ENCODE measurements around the gene PSMB3.
"Not testable (repeated sequence)": the region's sequence is repeated elsewhere in the genome, so short reads cannot be mapped to it uniquely, and the experiment has no call there.

Gene PSMB3

GRCh38 chr17:38749223-38750043, 3.1 kb upstream of the PSMB3 start:
- DNase-seq (ENCODE audit: low read depth in 2 of 2): no peak

- no peak for DNase-seq (ENCODE audit: low read depth in 2 of 2)
Observed at GRCh38 chr17:38750044-38750311, 2.6 kb upstream of the PSMB3 start.

DNA sequence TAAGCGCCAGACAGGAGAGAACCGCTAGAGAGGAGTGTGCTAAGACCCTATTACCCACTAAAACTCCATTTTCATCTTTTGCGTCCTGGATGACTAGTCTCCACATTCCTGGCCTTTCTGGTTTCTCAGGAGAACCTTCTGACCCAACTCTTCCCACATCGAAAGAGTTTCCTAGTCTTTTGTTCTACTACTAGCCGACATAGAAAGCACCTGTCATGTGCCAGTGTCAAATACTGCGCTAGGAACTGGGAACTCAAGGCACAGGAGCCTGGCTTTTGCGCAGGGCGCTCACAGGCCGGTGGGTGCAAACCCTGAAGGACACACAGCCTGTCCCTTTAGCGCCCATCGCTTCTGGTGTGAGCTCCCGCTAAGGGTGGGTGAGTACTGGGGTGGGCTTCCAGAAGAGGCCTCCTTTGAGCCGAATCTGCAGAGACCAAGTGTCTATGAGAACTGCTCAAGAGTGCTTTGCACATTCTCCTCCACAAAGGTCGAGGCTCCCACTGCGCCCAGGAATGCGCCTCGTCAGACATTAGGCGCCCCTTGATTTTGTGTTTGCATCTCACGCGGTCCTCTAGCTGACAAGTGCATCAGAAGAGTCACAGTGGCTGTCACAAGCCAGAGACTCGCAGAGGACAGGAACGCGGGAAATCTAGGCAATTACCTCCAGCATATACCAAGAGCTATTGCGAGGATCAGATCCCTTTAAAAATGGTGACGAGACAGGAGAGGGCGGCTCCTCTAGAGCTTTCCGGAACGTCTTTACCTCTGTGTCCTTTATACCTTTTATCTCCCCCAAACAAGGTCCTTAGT, 2.0 kb upstream of the PSMB3 start:
- no peak for DNase-seq (ENCODE audit: low read depth in 2 of 2)

- DNase-seq (ENCODE audit: low read depth in 2 of 2): no peak
Observed at GRCh38 chr17:38751144-38751807, 1.3 kb upstream of the PSMB3 start.

DNA sequence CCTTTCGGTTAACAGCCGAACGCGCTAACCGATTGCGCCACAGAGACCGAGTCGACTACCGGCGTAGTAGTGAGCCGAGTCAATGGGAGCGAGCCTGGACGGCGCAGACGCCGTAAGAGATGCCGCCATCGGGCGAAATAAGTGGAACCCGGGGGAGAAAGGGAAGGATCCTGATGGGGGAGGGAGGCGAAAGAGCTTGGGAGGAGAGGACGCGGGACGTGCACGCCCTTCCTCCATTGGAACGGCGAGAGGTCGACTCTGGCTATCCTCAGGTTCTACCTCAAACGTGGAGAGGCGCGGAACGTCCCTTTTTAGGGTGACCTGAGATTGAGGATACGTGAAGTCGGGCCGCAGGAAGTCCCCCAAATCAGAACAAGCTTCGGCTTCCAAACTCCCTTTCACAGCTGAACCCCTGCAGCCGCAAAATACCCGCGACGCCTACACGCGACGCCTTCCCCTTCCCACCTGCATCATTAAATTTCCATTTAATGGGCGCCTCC, 683 bp upstream of the PSMB3 start:
- peak; percentile 71 to 77 for DNase-seq (ENCODE audit: low read depth in 2 of 2)

- no peak for DNase-seq (ENCODE audit: low read depth in 2 of 2)
Observed at GRCh38 chr17:38753071-38753506, 548 bp downstream of the PSMB3 start.

DNA sequence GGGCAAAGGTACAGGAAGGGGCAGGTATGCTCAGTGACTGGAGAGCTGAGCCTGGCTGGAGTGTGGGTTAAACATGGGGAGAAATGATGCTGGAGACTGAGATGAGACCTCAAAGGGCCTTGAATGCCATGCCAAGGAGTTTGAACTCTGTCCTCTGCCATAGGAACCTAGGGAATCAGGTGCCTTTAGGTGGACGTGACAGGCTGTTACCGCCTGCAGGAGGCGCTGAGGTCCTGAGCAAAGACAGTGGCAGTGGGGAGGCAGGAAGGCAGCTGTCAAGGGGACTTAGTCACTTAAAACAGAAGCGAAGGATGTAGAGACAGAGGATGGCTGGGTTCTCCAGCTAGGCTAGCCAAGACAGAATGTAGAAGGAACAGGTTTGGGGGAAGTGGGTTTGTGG, 9.1 kb downstream of the PSMB3 start:
- DNase-seq (ENCODE audit: low read depth in 2 of 2): no peak

DNA sequence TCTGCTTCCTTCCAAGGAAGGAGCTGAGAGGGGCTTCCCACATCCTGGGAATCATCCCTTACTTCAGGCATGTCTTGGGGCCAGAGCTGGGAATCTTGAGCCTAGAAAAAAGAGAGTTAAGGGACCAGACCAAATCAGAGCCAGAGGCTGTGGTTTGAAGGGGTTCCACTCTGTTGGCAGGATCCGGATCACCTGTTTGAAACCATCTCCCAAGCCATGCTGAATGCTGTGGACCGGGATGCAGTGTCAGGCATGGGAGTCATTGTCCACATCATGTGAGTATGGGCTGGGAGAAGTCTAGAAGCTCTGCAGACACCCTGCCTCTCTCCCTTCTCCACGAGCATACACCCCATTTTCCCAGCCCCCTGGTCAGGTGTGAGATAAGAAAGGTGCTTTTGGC, 9.7 kb downstream of the PSMB3 start:
- no peak for DNase-seq (ENCODE audit: low read depth in 2 of 2)

- no peak for DNase-seq (ENCODE audit: low read depth in 2 of 2)
Observed at GRCh38 chr17:38766341-38766740, 13.8 kb downstream of the PSMB3 start.

GRCh38 chr17:38768417-38768816, 15.9 kb downstream of the PSMB3 start:
- no peak for DNase-seq (ENCODE audit: low read depth in 2 of 2)

DNA sequence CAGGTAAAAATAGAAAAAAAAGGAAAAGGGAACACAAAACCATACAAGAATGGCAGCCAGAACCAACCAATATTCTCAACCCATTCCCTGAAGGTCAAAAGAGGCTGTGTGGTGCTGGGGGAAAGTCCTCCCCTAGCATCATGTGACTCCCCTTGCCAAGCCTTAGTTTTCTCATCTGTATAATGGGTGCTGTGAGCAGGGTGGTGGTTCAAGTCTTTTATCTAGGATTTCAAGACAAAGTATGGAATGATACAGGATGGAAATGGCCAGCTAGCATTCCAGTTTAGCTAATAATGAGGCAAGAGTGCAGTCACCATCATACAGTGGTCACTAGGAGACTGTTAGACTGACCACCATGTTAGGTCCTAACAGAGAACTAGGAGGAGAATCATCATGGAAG, 20.7 kb downstream of the PSMB3 start:
- DNase-seq (ENCODE audit: low read depth in 2 of 2): no peak

- no peak for DNase-seq (ENCODE audit: low read depth in 2 of 2)
Observed at GRCh38 chr17:38777641-38778250, 25.2 kb downstream of the PSMB3 start.

DNA sequence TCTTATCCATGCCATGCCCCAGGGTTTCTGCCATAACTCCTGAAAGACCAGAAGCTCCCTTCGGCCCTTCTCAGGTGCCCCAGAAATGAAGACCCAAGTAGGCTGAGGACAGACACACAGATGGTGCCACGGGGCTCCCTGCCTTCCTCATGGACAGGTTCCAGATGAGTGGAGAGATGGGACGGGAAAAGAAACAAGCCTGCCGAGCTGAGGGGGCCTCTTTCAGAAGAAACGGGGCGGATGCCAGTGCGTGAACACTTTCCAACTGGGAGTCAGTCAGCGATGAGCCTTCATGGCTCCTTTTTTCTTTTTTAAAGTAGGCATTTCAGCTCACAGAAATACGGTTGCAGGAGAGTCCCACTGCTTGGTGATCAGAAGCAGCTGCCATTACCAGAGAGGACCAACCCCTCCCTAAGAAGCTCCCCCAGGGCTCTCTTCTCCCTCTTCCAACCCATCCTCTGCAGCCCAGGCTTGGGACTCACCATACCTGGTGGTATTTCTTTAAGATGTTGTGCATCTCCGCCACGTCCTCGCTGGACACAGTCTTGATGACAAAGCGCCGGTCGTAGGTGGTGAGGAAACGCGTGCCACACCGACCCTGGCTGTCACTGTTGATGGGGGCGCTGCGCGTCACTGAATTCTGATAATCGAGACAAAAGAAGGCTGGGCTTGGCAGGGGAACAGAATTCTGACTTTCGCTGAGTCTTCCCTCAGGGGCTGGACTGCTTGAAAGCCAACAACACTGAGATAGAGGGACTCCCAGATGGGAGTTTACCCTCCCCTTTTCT, 27.6 kb downstream of the PSMB3 start:
- no peak for DNase-seq (ENCODE audit: low read depth in 2 of 2)

- DNase-seq (ENCODE audit: low read depth in 2 of 2): no peak
Observed at GRCh38 chr17:38783227-38783626, 30.7 kb downstream of the PSMB3 start.

GRCh38 chr17:38786372-38786771, 33.8 kb downstream of the PSMB3 start:
- DNase-seq (ENCODE audit: low read depth in 2 of 2): no peak

DNA sequence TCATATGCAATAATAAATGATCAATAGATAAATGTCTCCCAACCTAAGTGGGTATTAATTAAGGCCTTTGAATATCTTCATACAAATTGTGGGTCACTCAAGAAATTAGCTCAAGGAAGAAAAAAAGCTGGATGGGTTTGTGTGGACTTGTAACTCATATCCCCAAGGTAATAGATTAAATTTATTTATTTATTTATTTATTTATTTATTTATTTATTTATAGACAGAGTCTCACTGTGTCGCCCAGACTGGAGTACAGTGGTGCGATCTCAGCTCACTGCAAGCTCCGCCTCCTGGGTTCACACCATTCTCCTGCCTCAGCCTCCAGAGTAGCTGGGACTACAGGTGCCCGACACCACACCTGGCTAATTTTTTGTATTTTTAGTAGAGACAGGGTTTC, 35.5 kb downstream of the PSMB3 start:
- not testable (repeated sequence) for DNase-seq (ENCODE audit: low read depth in 2 of 2)

DNA sequence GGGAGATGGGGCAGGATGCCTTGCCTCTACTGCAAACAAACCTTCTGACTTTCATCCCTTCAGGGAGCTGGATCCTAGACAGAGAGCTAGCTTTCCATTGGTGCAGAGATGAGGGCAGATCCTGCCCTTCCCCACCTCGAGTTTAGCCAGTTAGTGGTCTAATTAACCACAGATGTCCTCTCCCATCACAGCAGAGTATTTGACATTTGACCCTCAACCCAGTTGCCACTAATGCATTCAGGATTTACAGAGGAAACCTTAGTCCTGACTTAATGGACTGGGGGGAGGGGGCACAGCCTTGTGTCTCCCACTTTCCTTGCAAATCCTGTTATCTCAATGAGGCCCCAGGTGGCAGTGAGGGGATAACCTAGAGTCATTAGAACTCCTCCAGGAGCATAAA, 36.6 kb downstream of the PSMB3 start:
- no peak for DNase-seq (ENCODE audit: low read depth in 2 of 2)

DNA sequence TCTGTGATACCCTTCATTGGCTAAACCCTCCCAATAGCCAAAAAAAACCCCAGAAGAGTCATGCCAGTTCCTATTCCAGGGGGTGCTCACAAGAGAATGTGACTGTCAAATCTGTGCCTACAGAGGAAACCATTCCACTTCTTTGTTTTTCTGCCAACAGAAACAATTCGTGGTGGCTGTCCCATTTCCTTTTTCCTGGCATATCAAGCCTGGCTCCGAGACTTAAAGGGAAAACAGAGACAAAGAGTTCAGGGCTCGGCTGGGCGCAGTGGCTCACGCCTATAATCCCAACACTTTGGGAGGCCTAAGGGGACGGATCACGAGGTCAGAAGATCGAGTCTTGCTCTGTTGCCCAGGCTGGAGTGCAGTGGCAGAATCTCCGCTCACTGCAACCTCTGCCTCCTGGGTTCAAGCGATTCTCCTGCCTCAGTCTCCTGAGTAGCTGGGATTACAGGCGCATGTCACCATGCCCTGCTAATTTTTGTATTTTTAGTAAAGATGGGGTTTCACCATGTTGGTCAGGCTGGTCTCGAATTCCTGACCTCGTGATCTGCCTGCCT, 37.7 kb downstream of the PSMB3 start:
- not testable (repeated sequence) for DNase-seq (ENCODE audit: low read depth in 2 of 2)

DNA sequence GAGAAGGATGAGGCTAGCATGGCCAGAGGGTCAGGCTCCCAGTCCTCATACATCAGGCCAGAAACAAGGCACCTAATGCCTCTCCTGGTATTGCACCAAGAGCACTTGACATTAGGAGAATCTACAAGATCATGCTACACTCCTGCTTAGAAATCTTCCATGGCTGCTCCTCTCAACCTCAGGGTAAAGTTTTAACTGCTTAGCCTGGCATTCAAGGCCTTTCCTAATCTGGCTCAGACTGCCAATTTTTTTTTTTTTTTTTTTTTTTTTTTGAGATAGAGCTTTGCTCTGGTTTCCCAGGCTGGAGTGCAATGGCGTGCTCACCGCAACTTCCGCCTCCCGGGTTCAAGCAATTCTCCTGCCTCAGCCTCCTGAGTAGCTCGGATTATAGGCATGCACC, 38.6 kb downstream of the PSMB3 start:
- DNase-seq (ENCODE audit: low read depth in 2 of 2): no peak

- no peak for DNase-seq (ENCODE audit: low read depth in 2 of 2)
Observed at GRCh38 chr17:38794221-38794620, 41.7 kb downstream of the PSMB3 start.

Data from stimulated activated CD8-positive, alpha-beta memory T cell treated with anti-CD3 and anti-CD28 coated beads, Interleukin-7, amount 100 ng/mL, for 1 hour (primary cell).